HG02885 (cell line): ENCODE results near the gene HECA.
"Not testable (repeated sequence)": the region's sequence is repeated elsewhere in the genome, so short reads cannot be mapped to it uniquely, and the experiment has no call there.

ENCODE experiments used
- ATAC-seq: cut with Tn5 transposase; IDR thresholded peaks from one replicate; pipeline ENCODE4 v1.9.1; 2021; ENCODE audit warnings: mild to moderate bottlenecking; ENCODE audit not compliant: unreplicated experiment, poor library complexity

HECA gene

GRCh38 chr6:139134064-139134395 is 850 bp upstream of the HECA start:
- no peak for ATAC-seq

- peak; percentile 49 for ATAC-seq
Observed at GRCh38 chr6:139135578-139136545, 982 bp downstream of the HECA start.

- ATAC-seq = no peak
Observed at GRCh38 chr6:139137706-139138105, 2.8 kb downstream of the HECA start.

- not testable (repeated sequence) for ATAC-seq
Observed at GRCh38 chr6:139140854-139141253, 6.0 kb downstream of the HECA start.

GRCh38 chr6:139142262-139142661 is 7.4 kb downstream of the HECA start:
- no peak for ATAC-seq

GRCh38 chr6:139143111-139143510 is 8.2 kb downstream of the HECA start:
- no peak for ATAC-seq

GRCh38 chr6:139144490-139145085 is 9.7 kb downstream of the HECA start:
- ATAC-seq = no peak

- ATAC-seq = no peak
Observed at GRCh38 chr6:139145661-139146060, 10.8 kb downstream of the HECA start.

- peak; percentile 68 for ATAC-seq
Observed at GRCh38 chr6:139146317-139146726, 11.4 kb downstream of the HECA start.

- no peak for ATAC-seq
Observed at GRCh38 chr6:139147628-139148027, 12.7 kb downstream of the HECA start.

GRCh38 chr6:139148557-139149235 is 13.8 kb downstream of the HECA start:
- no peak for ATAC-seq

GRCh38 chr6:139149383-139149782 is 14.5 kb downstream of the HECA start:
- ATAC-seq = no peak

GRCh38 chr6:139150920-139151319 is 16.0 kb downstream of the HECA start:
- ATAC-seq = no peak

- ATAC-seq = no peak
Observed at GRCh38 chr6:139151425-139152087, 16.7 kb downstream of the HECA start.

GRCh38 chr6:139152088-139152891 is 17.4 kb downstream of the HECA start:
- no peak for ATAC-seq

- no peak for ATAC-seq
Observed at GRCh38 chr6:139152892-139153271, 18.0 kb downstream of the HECA start.

GRCh38 chr6:139153855-139154254 is 19.0 kb downstream of the HECA start:
- ATAC-seq = no peak

- ATAC-seq = no peak
Observed at GRCh38 chr6:139154881-139155547, 20.1 kb downstream of the HECA start.

GRCh38 chr6:139156102-139156501 is 21.2 kb downstream of the HECA start:
- no peak for ATAC-seq
